HG02763 (cell line): ENCODE results near the gene CRISPLD2.

Source experiments
- ATAC-seq: cut with Tn5 transposase; IDR thresholded peaks from one replicate; pipeline ENCODE4 v1.9.1; 2021; ENCODE audit warnings: mild to moderate bottlenecking, moderate library complexity; ENCODE audit not compliant: unreplicated experiment

Gene CRISPLD2

GRCh38 chr16:84907051-84907450 lies 87.3 kb downstream of the CRISPLD2 start:
- no peak for ATAC-seq

GRCh38 chr16:84907575-84907974 lies 87.8 kb downstream of the CRISPLD2 start:
- no peak for ATAC-seq

GRCh38 chr16:84909476-84910085 lies 89.8 kb downstream of the CRISPLD2 start:
- no peak for ATAC-seq

- ATAC-seq = no peak
Measured at GRCh38 chr16:84911486-84912216, 91.9 kb downstream of the CRISPLD2 start.

GRCh38 chr16:84913315-84913714 lies 93.5 kb downstream of the CRISPLD2 start:
- ATAC-seq = no peak

- no peak for ATAC-seq
Measured at GRCh38 chr16:84914273-84914672, 94.5 kb downstream of the CRISPLD2 start.

GRCh38 chr16:84916178-84916577 lies 96.4 kb downstream of the CRISPLD2 start:
- no peak for ATAC-seq

GRCh38 chr16:84916850-84917249 lies 97.1 kb downstream of the CRISPLD2 start:
- ATAC-seq = no peak

- ATAC-seq = no peak
Measured at GRCh38 chr16:84917492-84917891, 97.7 kb downstream of the CRISPLD2 start.

GRCh38 chr16:84918006-84918909 lies 98.5 kb downstream of the CRISPLD2 start:
- ATAC-seq = no peak

- ATAC-seq = no peak
Measured at GRCh38 chr16:84919269-84919668, 99.5 kb downstream of the CRISPLD2 start.

- ATAC-seq = no peak
Measured at GRCh38 chr16:84919708-84920107, 99.9 kb downstream of the CRISPLD2 start.

GRCh38 chr16:84920333-84920732 lies 100.5 kb downstream of the CRISPLD2 start:
- no peak for ATAC-seq

- ATAC-seq = no peak
Measured at GRCh38 chr16:84922351-84923120, 102.8 kb downstream of the CRISPLD2 start.

GRCh38 chr16:84924331-84925091 lies 104.7 kb downstream of the CRISPLD2 start:
- ATAC-seq = no peak

- no peak for ATAC-seq
Measured at GRCh38 chr16:84925092-84925772, 105.4 kb downstream of the CRISPLD2 start.

GRCh38 chr16:84925773-84926372 lies 106.1 kb downstream of the CRISPLD2 start:
- ATAC-seq = no peak

GRCh38 chr16:84926462-84926861 lies 106.7 kb downstream of the CRISPLD2 start:
- no peak for ATAC-seq
